Neural cell (in vitro differentiated cells): Measurements from ENCODE around the gene CCDC24. TPM values are rescaled to one million over a fixed set of nuclear protein-coding genes. Genes with fewer than 3 reads are reported as not detected.

Source experiments
- H2AFZ ChIP-seq: fragments of 200-600, 300-800 bp; sonication (generic), shearing (Covaris generic); 2 replicates; pipeline ENCODE4 v1.6.0; 2014; ENCODE audit warnings: low read depth, mild to moderate bottlenecking, antibody characterized with exemption, low read length, moderate library complexity
- H3F3A ChIP-seq: fragments of 200-600 bp; shearing (Covaris generic); 2 replicates; pipeline ENCODE4 v1.6.1; 2016; ENCODE audit warnings: mild to moderate bottlenecking, moderate library complexity, mixed read lengths, antibody characterized with exemption, low read length; ENCODE audit not compliant: insufficient read depth, poor library complexity, severe bottlenecking
- H3K27ac ChIP-seq: fragments of 200-600, 300-800 bp; sonication (generic), shearing (Covaris generic); 2 replicates; pipeline ENCODE4 v1.5.1; 2014; ENCODE audit warnings: mild to moderate bottlenecking, low read length, moderate library complexity
- H3K27me3 ChIP-seq: fragments of 300-800, 200-600 bp; sonication (generic), shearing (Covaris generic); 2 replicates; pipeline ENCODE4 v1.6.0; 2014; ENCODE audit warnings: mild to moderate bottlenecking, low read depth, low read length, moderate library complexity; ENCODE audit not compliant: insufficient read depth
- H3K36me3 ChIP-seq: fragments of 300-800, 200-600 bp; sonication (generic), shearing (Covaris generic); 2 replicates; pipeline ENCODE4 v1.5.1; 2014; ENCODE audit warnings: mild to moderate bottlenecking, antibody characterized with exemption, low read length, moderate library complexity; ENCODE audit not compliant: insufficient read depth
- H3K4me2 ChIP-seq: fragments of 300-800, 200-600 bp; sonication (generic), shearing (Covaris generic); 2 replicates; pipeline ENCODE4 v1.6.0; 2014; ENCODE audit warnings: mild to moderate bottlenecking, low read length
- H3K4me3 ChIP-seq: fragments of 300-800, 200-600 bp; sonication (generic), shearing (Covaris generic); 2 replicates; pipeline ENCODE4 v1.5.1; 2014; ENCODE audit warnings: mild to moderate bottlenecking, low read length, moderate library complexity
- H3K79me2 ChIP-seq: fragments of 200-600 bp; shearing (Covaris generic); replicated peaks from 2 replicates; pipeline ENCODE4 v1.6.0; 2014; ENCODE audit warnings: mild to moderate bottlenecking, low read length, moderate library complexity; ENCODE audit not compliant: insufficient read depth
- H3K9ac ChIP-seq: fragments of 300-800, 200-600 bp; sonication (generic), shearing (Covaris generic); 2 replicates; pipeline ENCODE4 v1.6.1; 2016; ENCODE audit warnings: mild to moderate bottlenecking, low read length, mixed read lengths
- H3K9me2 ChIP-seq: fragments of 200-600 bp; shearing (Covaris generic); 2 replicates; pipeline ENCODE4 v1.6.1; 2016; ENCODE audit warnings: mild to moderate bottlenecking, low read length, mixed read lengths; ENCODE audit not compliant: insufficient read depth
- H3K9me3 ChIP-seq: fragments of 200-600, 300-800 bp; sonication (generic), shearing (Covaris generic); 2 replicates; pipeline ENCODE4 v1.6.1; 2016; ENCODE audit warnings: mild to moderate bottlenecking, mixed run types, low read length, moderate library complexity, mixed read lengths
- H4K20me1 ChIP-seq: fragments of 200-600 bp; shearing (Covaris generic); 2 replicates; pipeline ENCODE4 v1.6.1; 2016; ENCODE audit warnings: mild to moderate bottlenecking, mixed run types; ENCODE audit not compliant: insufficient read depth
- EP300 ChIP-seq: fragments of 450-650 bp; conservative IDR thresholded peaks from 2 replicates; pipeline ENCODE4 v1.6.1; 2014; ENCODE audit warnings: antibody characterized with exemption, mild to moderate bottlenecking, moderate library complexity; ENCODE audit not compliant: poor library complexity, severe bottlenecking
- EZH2 ChIP-seq: fragments of 200-600, 300-800 bp; shearing (Covaris generic), sonication (generic); IDR thresholded peaks from 2 replicates; pipeline ENCODE4 v1.6.1; 2014; ENCODE audit warnings: antibody characterized with exemption, low read length, borderline replicate concordance, mild to moderate bottlenecking; ENCODE audit not compliant: insufficient read depth, poor library complexity, severe bottlenecking
- MXI1 ChIP-seq: fragments of 450-650 bp; conservative IDR thresholded peaks from 2 replicates; pipeline ENCODE4 v1.6.1; 2014; ENCODE audit warnings: antibody characterized with exemption, mild to moderate bottlenecking; ENCODE audit not compliant: poor library complexity, severe bottlenecking
- POLR2AphosphoS5 ChIP-seq: IDR thresholded peaks from 2 replicates; pipeline ENCODE4 v1.6.1; 2012
- RAD21 ChIP-seq: fragments of 450-650 bp; conservative IDR thresholded peaks from 2 replicates; pipeline ENCODE4 v1.6.1; 2014; ENCODE audit warnings: antibody characterized with exemption, mild to moderate bottlenecking, moderate library complexity
- REST ChIP-seq: IDR thresholded peaks from 2 replicates; pipeline ENCODE4 v1.6.1; 2012; ENCODE audit warnings: borderline replicate concordance
- SMC3 ChIP-seq: fragments of 450-650 bp; conservative IDR thresholded peaks from 2 replicates; pipeline ENCODE4 v1.6.1; 2014; ENCODE audit warnings: antibody characterized with exemption, mild to moderate bottlenecking, moderate library complexity; ENCODE audit not compliant: poor library complexity
- TAF1 ChIP-seq: IDR thresholded peaks from 2 replicates; pipeline ENCODE4 v1.6.1; 2012; ENCODE audit warnings: low read depth
- polyA plus RNA-seq: library from polyadenylated mRNA; depleted of rRNA; stranded (reverse); fragments of >200 nt; gene quantifications from 2 replicates; pipeline ENCODE4 v1.2.3, GENCODE V29; 2014
- TF ChIP-seq, protein P1 (sequence below): fragments of 450-650 bp; IDR thresholded peaks from 2 replicates; pipeline ENCODE4 v1.5.1; 2014; ENCODE audit warnings: antibody characterized with exemption, mild to moderate bottlenecking, moderate library complexity; ENCODE audit not compliant: poor library complexity, severe bottlenecking

The CCDC24 gene
- polyA plus RNA-seq, 1 donor from 2014 or later = 16.5 TPM

- H3K27ac ChIP-seq = no peak overlapping the region
- no peaks in the 10 kb centered on the region for H4K20me1 ChIP-seq
- H3K36me3 ChIP-seq = no peaks in the 10 kb centered on the region
- H3K4me3 ChIP-seq = no peak overlapping the region
- no peaks in the 10 kb centered on the region for H3K9me2 ChIP-seq
- H2AFZ ChIP-seq = no peak overlapping the region
- no peak overlapping the region for H3K4me2 ChIP-seq
- TF ChIP-seq MXI1 (no peak), RAD21 (no peak), POLR2AphosphoS5 (no peak), TAF1 (no peak), SMC3 (no peak), REST (no peak), EZH2 (no peak), EP300 (no peak)
- TF ChIP-seq, protein P1, sequence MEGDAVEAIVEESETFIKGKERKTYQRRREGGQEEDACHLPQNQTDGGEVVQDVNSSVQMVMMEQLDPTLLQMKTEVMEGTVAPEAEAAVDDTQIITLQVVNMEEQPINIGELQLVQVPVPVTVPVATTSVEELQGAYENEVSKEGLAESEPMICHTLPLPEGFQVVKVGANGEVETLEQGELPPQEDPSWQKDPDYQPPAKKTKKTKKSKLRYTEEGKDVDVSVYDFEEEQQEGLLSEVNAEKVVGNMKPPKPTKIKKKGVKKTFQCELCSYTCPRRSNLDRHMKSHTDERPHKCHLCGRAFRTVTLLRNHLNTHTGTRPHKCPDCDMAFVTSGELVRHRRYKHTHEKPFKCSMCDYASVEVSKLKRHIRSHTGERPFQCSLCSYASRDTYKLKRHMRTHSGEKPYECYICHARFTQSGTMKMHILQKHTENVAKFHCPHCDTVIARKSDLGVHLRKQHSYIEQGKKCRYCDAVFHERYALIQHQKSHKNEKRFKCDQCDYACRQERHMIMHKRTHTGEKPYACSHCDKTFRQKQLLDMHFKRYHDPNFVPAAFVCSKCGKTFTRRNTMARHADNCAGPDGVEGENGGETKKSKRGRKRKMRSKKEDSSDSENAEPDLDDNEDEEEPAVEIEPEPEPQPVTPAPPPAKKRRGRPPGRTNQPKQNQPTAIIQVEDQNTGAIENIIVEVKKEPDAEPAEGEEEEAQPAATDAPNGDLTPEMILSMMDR = no peak
- no peaks in the 10 kb centered on the region for H3F3A ChIP-seq
- no peak overlapping the region for H3K9ac ChIP-seq
- no peaks in the 10 kb centered on the region for H3K27me3 ChIP-seq
- H3K79me2 ChIP-seq = no peaks in the 10 kb centered on the region
- H3K9me3 ChIP-seq = no peaks in the 10 kb centered on the region
These were observed 53.7 kb downstream of the CCDC24 start for GRCh38 chr1:44045064-44045463.

Other genes with a start within 250 kb of the CCDC24 start
- 1.4 and 2.2 TPM in 2 replicates for gene ARTN, start 57.8 kb upstream of the CCDC24 start, polyA plus RNA-seq
- gene IPO13, start 44.6 kb upstream of the CCDC24 start, polyA plus RNA-seq = 29.8 and 38.4 TPM in 2 replicates
- gene DPH2, start 21.6 kb upstream of the CCDC24 start, polyA plus RNA-seq = 26.0 and 29.2 TPM in 2 replicates
- gene ATP6V0B, start 16.6 kb upstream of the CCDC24 start, polyA plus RNA-seq = 580 and 705 TPM in 2 replicates
- gene B4GALT2, start 12.4 kb upstream of the CCDC24 start, polyA plus RNA-seq = 129 and 147 TPM in 2 replicates
- 1.3 and 1.6 TPM in 2 replicates for gene SLC6A9, start 39.9 kb downstream of the CCDC24 start, polyA plus RNA-seq
- gene KLF17, start 127.2 kb downstream of the CCDC24 start, polyA plus RNA-seq = not detected in 2 replicates
- gene KLF18, start 150.0 kb downstream of the CCDC24 start, polyA plus RNA-seq = not detected in 2 replicates
- 46.4 and 55.6 TPM in 2 replicates for gene DMAP1, start 221.9 kb downstream of the CCDC24 start, polyA plus RNA-seq